Endothelial cell of hepatic sinusoid (primary cell): ENCODE measurements around the gene EIF3D.

Experiments
- in situ Hi-C: cut with HindIII; loops from 2 replicates; pipeline ENCODE4 v1.10.0; 2017; ENCODE audit warnings: low sequenced_read_pairs

The EIF3D gene

DNA sequence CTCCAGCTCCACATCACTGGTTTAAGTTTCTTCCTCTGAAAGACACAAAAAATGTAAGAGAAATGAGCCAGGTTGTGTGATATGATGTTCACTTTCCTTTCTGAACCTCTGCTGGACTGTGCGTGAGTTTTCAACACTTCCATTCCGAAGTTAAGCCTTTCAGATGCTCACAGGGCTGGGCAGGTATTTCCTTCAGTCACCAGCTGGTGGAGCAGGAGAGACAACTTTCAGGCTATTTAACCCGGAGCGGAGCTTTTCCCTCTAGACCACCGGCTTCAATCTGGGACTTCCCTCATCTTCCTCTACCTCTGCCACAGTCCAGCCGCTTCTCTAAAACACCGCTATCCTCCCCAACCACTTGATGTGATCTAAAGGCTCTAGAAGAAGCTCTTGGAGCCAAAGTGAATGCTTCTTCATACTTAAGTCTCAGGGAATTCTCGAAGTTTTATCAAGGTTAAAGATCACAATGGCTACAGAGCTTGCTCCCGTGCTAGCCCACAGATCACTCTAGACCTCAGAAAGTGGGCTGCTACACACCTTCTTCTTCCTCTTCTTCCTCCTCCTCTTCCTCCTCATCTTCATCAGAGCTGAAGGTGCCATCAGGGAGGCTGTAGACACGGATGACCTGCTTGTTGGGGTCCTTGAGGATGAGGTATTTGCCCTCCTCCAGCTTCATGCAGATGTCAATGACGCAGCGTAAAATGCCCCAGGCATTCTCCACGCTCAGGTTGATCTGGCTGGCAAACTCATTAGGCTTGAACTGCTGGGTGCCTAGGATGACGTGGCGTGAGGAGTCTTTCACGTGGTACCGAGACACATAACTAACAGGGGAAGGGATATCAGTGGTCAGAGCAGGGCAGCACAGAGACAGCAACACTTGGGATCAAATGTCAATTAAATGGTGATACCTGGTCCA, 17.7 kb downstream of the EIF3D start:
- in situ Hi-C loops: loop anchor here (10.0 kb wide), 1 partner anchor 326 kb away; no protein-coding TSS in a partner anchor

DNA sequence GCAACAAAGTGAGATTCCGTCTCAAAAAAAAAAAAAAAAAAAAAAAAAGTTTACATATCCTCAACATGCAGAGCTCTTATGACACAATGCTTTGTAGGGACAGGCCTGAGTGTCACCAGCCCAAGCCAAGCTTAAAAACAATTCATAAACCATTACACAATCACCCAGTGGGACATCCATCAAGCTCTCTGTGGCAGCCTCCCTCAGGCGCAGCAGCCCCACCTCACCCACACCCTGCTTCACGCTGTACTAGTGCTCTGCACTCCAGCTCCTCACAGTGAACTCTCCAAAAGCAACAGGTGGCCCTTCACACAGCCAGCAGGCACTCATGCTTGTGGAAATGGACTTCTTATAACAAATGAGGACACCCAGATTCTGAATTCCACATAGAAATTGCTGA, 18.6 kb downstream of the EIF3D start:
- in situ Hi-C loops: loop anchor here (10.0 kb wide), 1 partner anchor 326 kb away; no protein-coding TSS in a partner anchor

DNA sequence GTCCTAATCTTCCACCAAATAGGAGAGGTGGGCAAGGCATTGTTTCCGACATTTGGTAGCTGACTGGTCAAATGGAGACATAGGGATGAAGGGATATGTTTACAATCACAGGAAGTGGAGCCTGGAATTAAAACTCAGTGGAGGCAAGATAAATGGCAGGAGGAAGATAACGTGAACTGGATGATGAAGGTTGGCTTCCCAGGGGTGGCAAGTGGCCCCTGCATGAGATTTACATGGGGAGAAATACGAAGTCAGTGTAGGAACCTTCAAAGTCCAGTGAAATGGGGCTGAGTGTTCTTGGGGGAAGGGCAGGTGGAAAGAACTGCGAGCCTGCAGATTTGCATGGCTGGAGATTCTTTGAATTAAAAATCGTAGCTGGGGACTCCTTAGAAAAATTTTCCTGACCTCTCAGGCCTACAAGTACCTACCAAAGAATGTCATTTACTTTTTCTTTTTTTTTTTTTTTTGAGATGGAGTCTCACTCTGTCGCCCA, 21.4 kb downstream of the EIF3D start:
- in situ Hi-C loops: no loop called here

DNA sequence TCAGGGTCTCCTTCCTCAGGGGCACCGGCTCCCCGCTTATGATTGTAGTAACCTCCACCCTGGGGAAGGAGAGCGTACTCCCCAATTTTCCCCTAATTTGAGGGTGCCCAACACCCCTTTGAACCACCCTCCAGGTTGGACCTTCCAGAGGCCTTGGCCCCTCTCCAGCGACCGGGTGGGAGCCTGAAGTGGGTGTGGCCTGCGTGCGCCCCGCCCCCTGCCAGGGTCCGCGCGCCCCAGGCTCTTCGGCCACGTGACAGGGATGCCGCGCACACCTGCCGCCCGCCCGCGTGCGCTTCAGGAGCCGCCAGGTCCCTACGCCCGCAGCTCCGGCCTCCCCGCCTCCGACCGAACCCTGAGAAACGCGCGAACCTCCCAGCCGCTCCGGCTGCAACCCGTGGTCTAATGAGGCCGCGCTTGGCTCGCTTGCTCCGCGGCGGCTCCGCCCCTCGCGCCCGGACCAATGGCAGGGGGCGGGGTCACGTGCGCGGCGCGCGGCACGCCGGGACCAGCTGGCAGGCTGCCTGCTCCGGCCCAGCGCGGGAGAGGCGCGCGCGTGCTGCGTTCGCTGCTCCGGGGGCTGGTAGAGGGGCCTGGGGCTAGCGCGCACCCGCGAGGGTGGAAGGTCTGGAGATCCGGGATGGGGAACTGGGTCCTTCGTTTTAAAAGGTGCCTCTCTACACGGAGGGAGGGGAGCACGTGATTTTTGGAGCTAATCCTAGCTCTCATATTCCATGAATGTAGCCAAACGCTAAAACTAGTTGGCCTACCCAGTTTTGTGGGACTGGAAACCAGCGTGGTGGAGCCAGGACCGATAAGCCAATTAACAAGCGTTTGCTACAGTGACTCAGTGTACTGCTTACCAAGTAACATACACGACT, 22.1 kb downstream of the EIF3D start, which contains the start of gene FOXRED2:
TSS of gene FOXRED2 (minus strand) at position 404 of the 881 bp plus-strand sequence. CDS start 618 bp downstream, outside the sequence.
- in situ Hi-C loops: no loop called here

- in situ Hi-C loops: no loop called here
Measured at GRCh38 chr22:36505998-36506635, 22.8 kb downstream of the EIF3D start.

DNA sequence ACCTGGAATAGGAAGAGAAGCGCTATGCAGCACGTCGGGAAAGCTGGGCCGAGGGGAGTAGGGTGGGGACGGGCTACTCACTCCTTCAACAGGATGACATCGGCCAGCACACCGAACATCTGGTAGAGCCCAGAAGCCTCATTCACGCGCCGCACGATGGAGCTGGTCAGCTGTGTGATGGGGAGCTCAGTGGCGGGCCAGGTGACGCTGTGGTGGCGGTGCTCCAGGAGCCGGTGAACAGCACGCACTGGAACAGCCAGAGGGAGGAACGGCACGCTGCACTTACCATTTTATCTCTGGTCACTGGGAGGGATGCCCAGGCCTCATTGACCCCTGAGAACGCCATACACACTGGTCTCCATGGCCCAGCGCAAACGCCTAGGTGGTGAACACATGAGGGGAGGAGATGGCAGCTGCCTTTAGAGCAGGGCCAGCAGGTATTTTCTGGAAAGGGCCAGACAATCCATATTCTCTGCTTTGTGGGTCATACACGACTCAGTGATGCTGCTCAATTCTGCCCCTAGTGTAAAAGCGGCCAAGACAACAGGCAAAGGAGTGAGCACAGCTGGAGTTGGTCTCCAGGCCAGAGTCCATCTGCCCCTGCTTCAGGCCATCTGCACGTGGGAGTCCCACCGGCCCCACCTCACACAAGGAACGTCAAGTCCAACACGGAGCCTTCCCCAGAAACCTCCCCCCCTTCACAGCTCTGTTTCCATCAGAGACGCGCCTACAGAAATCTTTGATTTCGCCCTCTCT, 30.9 kb downstream of the EIF3D start:
- in situ Hi-C loops: no loop called here

- in situ Hi-C loops: loop anchor here (5.0 kb wide), 1 partner anchor 251 kb away; no protein-coding TSS in a partner anchor
Measured at GRCh38 chr22:36493690-36494110, 35.3 kb downstream of the EIF3D start.

DNA sequence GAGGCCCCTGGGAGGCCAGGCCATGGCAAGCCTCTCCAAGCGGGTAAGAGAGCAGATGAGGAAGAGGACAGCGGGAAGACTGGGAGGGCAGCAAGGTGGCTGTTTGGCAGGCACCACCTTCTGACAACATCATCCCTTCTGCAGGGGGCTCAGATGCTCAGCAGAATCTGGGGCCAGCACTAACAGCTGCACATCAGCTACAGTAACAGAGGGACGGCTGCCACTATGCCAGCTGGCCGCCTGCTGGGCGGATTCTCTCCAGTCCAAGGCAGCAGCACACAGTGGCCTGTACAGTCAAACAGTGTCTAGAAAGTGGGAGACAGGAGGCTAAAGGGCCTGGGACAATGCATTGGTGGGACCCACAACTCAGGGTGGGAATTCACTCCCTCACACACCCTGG, 36.9 kb downstream of the EIF3D start:
- in situ Hi-C loops: loop anchor here (5.0 kb wide), 1 partner anchor 250 kb away; no protein-coding TSS in a partner anchor

- in situ Hi-C loops: loop anchor here (5.0 kb wide), 1 partner anchor 249 kb away; no protein-coding TSS in a partner anchor
Measured at GRCh38 chr22:36491155-36491554, 37.8 kb downstream of the EIF3D start.

GRCh38 chr22:36486619-36487384, 42.2 kb downstream of the EIF3D start:
- in situ Hi-C loops: no loop called here

DNA sequence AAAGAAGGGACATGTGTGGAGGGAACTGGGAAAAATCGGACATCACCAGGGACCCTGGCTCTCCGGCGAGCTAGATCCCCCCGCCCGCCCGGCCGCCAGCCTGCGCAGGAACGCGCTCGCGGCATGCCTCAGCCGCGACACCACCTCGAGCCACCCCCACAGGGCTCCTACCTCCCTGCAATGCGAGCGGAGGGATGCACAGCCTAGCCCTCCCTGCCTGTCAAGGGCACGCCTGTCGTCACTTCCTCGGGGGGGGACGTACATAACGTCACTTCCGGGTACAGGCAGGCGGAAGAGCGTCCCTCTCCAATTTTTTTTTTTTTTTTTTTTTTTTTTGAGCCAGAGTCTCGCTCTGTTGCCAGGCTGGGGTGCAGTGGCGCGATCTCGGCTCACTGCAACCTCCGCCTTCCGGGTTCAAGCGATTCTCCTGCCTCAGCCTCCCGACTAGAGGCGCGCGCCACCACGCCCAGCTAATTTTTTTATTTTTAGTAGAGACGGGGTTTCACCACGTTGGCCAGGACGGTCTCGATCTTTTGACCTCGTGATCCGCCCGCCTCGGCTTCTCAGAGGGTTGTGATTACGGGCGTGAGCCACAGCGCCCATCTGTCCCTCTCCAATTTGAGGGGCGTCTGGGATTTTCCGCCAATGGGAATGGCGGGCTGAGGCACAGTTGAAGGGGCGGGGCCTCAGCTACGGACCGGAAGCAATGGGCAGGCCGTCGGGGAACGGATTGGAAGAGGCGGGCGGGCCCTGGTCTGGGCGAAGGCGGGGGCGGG, 47.4 kb downstream of the EIF3D start, which contains the start of gene TXN2:
TSS of gene TXN2 (minus strand) at position 248 of the 776 bp plus-strand sequence. CDS start 803 bp downstream, outside the sequence.
- in situ Hi-C loops: no loop called here

DNA sequence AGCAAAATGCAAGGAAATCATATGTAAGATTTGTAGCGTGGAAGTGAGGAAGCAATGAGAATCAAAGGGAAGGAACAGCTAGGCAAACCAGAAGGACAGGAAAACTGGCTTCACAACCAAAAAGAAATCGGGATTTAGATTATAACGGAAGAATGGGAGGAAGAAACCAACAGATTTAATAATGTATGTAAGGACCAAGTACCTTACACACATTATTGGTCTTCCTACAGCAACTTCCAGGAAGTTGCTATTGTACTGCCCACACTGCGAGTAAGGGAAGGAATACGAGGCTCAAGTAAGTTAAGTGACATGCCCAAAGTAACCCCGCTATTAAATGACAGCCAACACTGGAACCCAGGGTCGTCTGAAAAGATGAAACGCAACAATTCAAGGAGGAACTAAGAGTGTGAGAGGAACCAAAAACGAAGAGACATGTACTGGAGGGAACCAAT, 48.0 kb downstream of the EIF3D start:
- in situ Hi-C loops: no loop called here

DNA sequence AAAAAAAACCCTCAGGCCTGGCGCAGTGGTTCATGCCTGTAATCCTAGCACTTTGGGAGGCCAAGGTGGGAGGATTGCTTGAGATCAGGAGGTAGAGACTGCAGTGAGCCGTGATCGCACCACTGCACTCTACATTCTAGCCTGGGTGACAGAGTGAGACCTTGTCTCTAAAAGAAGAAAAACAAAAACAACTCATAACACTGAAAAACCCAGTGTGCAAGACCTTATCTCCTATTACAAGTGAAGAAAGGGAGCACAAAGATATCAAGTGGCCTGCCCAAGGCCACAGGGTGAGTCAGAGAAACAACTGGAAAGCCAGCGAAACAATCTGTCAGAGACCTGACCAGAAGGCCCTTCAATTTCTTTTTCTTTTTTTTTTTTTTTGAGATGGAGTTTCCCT, 50.0 kb downstream of the EIF3D start:
- in situ Hi-C loops: no loop called here

- in situ Hi-C loops: no loop called here
Measured at GRCh38 chr22:36475341-36475740, 53.6 kb downstream of the EIF3D start.

DNA sequence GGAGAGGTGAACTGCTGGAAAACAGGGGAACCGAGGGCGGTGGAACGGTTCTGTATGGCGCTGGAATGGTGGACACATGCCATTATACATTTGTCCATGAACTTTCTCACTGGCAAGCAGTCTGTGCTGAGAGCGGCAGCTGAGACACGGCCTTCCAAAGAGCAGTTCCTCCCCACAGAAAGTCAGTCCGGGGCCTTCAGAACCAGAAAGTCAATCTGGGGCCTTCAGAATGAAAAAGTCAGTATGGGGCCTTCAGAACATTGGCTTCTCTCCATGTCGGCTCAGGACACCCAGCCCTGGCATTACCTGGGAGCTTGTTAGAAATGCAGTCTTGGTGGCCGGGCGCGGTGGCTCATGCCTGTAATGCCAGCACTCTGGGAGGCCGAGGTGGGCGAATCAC, 56.3 kb downstream of the EIF3D start:
- in situ Hi-C loops: no loop called here

DNA sequence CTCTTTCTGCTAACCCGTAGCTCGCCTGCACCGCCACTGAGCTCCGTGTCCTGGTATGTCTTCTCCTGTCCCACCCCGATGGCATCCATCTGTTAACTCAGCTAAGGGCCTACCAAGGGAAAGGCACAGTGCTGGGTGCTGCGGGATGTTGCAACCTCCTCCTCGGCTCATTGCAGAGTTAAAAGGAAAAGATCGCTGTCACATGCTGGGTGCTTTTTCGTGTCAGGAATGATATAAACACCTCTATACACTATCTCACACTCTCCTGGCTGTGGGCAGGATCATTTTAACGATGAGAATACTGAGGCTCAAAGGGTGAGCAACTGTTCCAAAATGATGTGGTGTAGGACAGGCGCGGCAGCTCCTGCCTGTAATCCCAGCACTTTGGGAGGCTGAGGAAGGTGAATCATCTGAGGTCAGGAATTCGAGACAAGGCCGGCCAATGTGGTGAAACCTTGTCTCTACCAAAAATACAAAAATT, 57.6 kb downstream of the EIF3D start:
- in situ Hi-C loops: no loop called here

DNA sequence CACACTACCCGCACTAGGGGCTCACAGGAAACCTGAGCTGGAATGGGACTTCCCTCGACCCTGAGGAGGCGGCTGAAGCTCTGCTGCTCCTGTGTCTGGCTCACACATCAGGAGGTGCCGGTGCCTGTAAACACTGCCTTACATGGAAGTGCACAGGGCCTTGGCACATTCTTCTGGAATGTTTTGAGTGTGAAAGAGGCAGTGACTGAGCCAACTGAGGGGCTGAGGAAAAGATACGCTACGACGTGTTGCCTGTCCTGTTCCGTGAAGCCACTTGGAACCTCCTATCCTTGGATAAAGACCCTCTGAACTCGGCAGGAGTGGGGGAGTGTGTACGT, 58.0 kb downstream of the EIF3D start:
- in situ Hi-C loops: no loop called here
